CD14-positive monocyte (primary cell): Measurements from ENCODE around the gene FAM50A. TPM values are rescaled to one million over a fixed set of nuclear protein-coding genes. Genes with fewer than 3 reads are reported as not detected.

Experiments
- DNase-seq, 3 donors: peaks; one replicate each; pipeline ENCODE4 v3.0.0-alpha.2; 2011 to 2022
- H2AFZ ChIP-seq: 2 replicates; pipeline ENCODE4 v1.6.0; 2012; ENCODE audit warnings: mild to moderate bottlenecking, low read depth, low read length, inconsistent platforms; ENCODE audit not compliant: insufficient read depth, poor library complexity, severe bottlenecking
- H3K27ac ChIP-seq, 2 donors: 1 replicate in 1 of 2; 2 replicates in 1 of 2; pipeline ENCODE4 v1.5.1; 2012 to 2013; ENCODE audit warnings: low read length in 2 of 2, control low read depth in 1 of 2, inconsistent platforms in 1 of 2, low read depth in 1 of 2, mild to moderate bottlenecking in 1 of 2
- H3K27me3 ChIP-seq, 2 donors: one replicate each; pipeline versions ENCODE4 v1.6.0 to v1.6.1; 2011 to 2013; ENCODE audit warnings: low read length in 2 of 2; ENCODE audit not compliant: control insufficient read depth in 2 of 2, insufficient read depth in 2 of 2
- H3K36me3 ChIP-seq, 2 donors: replicated peaks in 1 of 2; 1 replicate in 1 of 2; 2 replicates in 1 of 2; pipeline versions ENCODE4 v1.5.1 to v1.6.1; 2012 to 2013; ENCODE audit warnings: low read length in 2 of 2, control low read depth in 1 of 2, inconsistent platforms in 1 of 2, mild to moderate bottlenecking in 1 of 2; ENCODE audit not compliant: insufficient read depth in 2 of 2, control insufficient read depth in 1 of 2
- H3K4me1 ChIP-seq, 2 donors: 1 replicate in 1 of 2; 2 replicates in 1 of 2; pipeline versions ENCODE4 v1.5.1 to v1.6.1; 2012 to 2013; ENCODE audit warnings: low read length in 2 of 2, control low read depth in 1 of 2, inconsistent platforms in 1 of 2, mild to moderate bottlenecking in 1 of 2, moderate library complexity in 1 of 2; ENCODE audit not compliant: insufficient read depth in 2 of 2, control insufficient read depth in 1 of 2
- H3K4me2 ChIP-seq: replicated peaks from 2 replicates; pipeline ENCODE3; 2012; ENCODE audit warnings: low read length, moderate library complexity, mild to moderate bottlenecking; ENCODE audit not compliant: poor library complexity, severe bottlenecking; ENCODE audit errors: extremely low read depth
- H3K4me3 ChIP-seq, 3 experiments: fragments of 200-600 bp in 1 of 3; sonication (generic) in 1 of 3; replicated peaks in 1 of 3; 1 replicate in 2 of 3; 2 replicates in 1 of 3; pipeline ENCODE4 v1.5.1; 2011 to 2013; ENCODE audit warnings: low read length in 3 of 3, mild to moderate bottlenecking in 3 of 3, control low read depth in 2 of 3, low read depth in 2 of 3, inconsistent platforms in 1 of 3, moderate library complexity in 1 of 3
- H3K79me2 ChIP-seq: 2 replicates; pipeline ENCODE4 v1.6.0; 2012; ENCODE audit warnings: mild to moderate bottlenecking, control low read depth, inconsistent platforms, low read length, moderate library complexity; ENCODE audit not compliant: insufficient read depth
- H3K9ac ChIP-seq: 2 replicates; pipeline ENCODE4 v1.6.0; 2017; ENCODE audit warnings: low read length, mild to moderate bottlenecking; ENCODE audit not compliant: insufficient read depth, poor library complexity, severe bottlenecking
- H3K9me3 ChIP-seq, 2 donors: replicated peaks in 1 of 2; 1 replicate in 1 of 2; 2 replicates in 1 of 2; pipeline versions ENCODE4 v1.5.1 to v1.6.1; 2012 to 2013; ENCODE audit warnings: low read length in 2 of 2, control low read depth in 1 of 2; ENCODE audit not compliant: control insufficient read depth in 1 of 2, insufficient read depth in 1 of 2
- H4K20me1 ChIP-seq: 2 replicates; pipeline ENCODE4 v1.6.0; 2012; ENCODE audit warnings: mild to moderate bottlenecking, low read length, control low read depth, moderate library complexity; ENCODE audit not compliant: insufficient read depth
- H3K27ac Mint-ChIP-seq, 7 donors: one replicate each; pipeline ENCODE4 v1.8.0; 2020; ENCODE audit warnings: mild to moderate bottlenecking in 7 of 7, mixed read lengths in 7 of 7, moderate library complexity in 6 of 7, inconsistent platforms in 2 of 7
- H3K27me3 Mint-ChIP-seq, 3 donors: one replicate each; pipeline ENCODE4 v1.8.0; 2021 to 2022; ENCODE audit warnings: low read depth in 3 of 3, mild to moderate bottlenecking in 3 of 3, mixed read lengths in 3 of 3, moderate library complexity in 3 of 3, inconsistent platforms in 1 of 3
- H3K36me3 Mint-ChIP-seq, 2 donors: one replicate each; pipeline ENCODE4 v1.8.0; 2020; ENCODE audit warnings: mixed read lengths in 2 of 2, inconsistent platforms in 1 of 2, mild to moderate bottlenecking in 1 of 2
- H3K4me1 Mint-ChIP-seq: one replicate; pipeline ENCODE4 v1.8.0; 2020; ENCODE audit warnings: mild to moderate bottlenecking, mixed read lengths
- H3K4me3 Mint-ChIP-seq, 2 donors: one replicate each; pipeline ENCODE4 v1.8.0; 2020; ENCODE audit warnings: mild to moderate bottlenecking in 2 of 2, mixed read lengths in 2 of 2, moderate library complexity in 1 of 2
- H3K9me3 Mint-ChIP-seq, 7 donors: one replicate each; pipeline ENCODE4 v1.8.0; 2020 to 2022; ENCODE audit warnings: mixed read lengths in 7 of 7, mild to moderate bottlenecking in 6 of 7, moderate library complexity in 6 of 7, inconsistent platforms in 2 of 7
- CTCF ChIP-seq: fragments of 200-600 bp; IDR thresholded peaks from one replicate; pipeline ENCODE4 v1.8.0; 2022; ENCODE audit warnings: antibody characterized with exemption, mild to moderate bottlenecking
- WGBS: methylation state at CpG from one replicate; pipeline ENCODE4 v1.1.5; 2013; ENCODE audit warnings: missing lambda C conversion rate; ENCODE audit not compliant: insufficient coverage; 5-methylcytosine and 5-hydroxymethylcytosine counted together
- intact Hi-C, 2 donors: fragments of 100-400 bp; cut with micrococcal nuclease; formaldehyde crosslinking; loops; one replicate each; pipeline versions ENCODE4 v1.15.0 to v1.15.1; 2023
- polyA plus RNA-seq, 3 donors: library from polyadenylated mRNA; depleted of rRNA in 1 of 3; unstranded in 2 of 3; stranded (reverse) in 1 of 3; fragments of 300-500 nt in 2 of 3; fragments of >200 nt in 1 of 3; fragmentation: Illumina TruSeq in 2 of 3; gene quantifications; 1 replicate in 2 of 3; 2 replicates in 1 of 3; pipeline ENCODE4 v1.2.3, GENCODE V29; 2012 to 2021

FAM50A gene
- polyA plus RNA-seq, 3 donors = 23.9 to 88.9 (median 46.4) TPM

- H3K4me1 Mint-ChIP-seq = no peaks in the 10 kb centered on the region
- Histone ChIP-seq H4K20me1 (no peaks in the 10 kb centered on the region), H3K79me2 (no peaks in the 10 kb centered on the region), H3K9me3 (peaks cover 0 to 4% of the 10 kb centered on the region in 2 donors), H2AFZ (no peak overlapping the region), H3K9ac (no peak overlapping the region), H3K4me2 (no peak overlapping the region), H3K27me3 (no peaks in the 10 kb centered on the region), H3K4me3 (no peak overlapping the region), H3K36me3 (no peaks in the 10 kb centered on the region), H3K27ac (no peak overlapping the region), H3K4me1 (no peaks in the 10 kb centered on the region)
- H3K4me3 Mint-ChIP-seq = no peak overlapping the region
- H3K36me3 Mint-ChIP-seq = no peaks in the 10 kb centered on the region
- DNase-seq = no peak
- TF ChIP-seq CTCF = no peak
- WGBS = 96% methylated on average over 15 of the region's 23 CpGs
- peaks cover 0 to 7% (median 0%) of the 10 kb centered on the region in 7 donors for H3K9me3 Mint-ChIP-seq
- H3K27me3 Mint-ChIP-seq = peaks cover 0 to 6% (median 2%) of the 10 kb centered on the region in 3 donors
- intact Hi-C loops = no loop called here
- no peak overlapping the region for H3K27ac Mint-ChIP-seq
Measured at GRCh38 chrX:154468217-154468616, 24.3 kb downstream of the FAM50A start.

DNA sequence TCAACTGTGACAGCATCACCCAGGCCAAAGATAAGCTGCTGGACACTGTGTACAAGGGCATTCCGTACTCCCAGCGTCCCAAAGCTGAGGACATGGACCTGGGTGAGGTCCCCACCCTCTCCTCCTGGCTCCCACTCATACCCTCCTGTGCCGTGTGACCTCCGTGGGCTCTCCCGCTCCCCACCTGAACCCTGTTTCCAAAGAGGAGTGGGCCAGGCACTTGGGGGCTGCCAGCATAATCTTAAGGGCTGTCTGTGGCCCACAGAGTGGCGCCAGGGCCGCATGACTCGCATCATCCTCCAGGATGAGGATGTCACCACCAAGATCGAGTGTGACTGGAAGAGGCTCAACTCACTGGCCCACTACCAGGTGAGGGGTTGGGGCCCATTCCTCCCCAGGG, 25.2 kb downstream of the FAM50A start:
- H2AFZ ChIP-seq = no peak overlapping the region
- no peaks in the 10 kb centered on the region for H4K20me1 ChIP-seq
- no peaks in the 10 kb centered on the region for H3K4me1 ChIP-seq
- Mint-ChIP-seq H3K36me3 (no peaks in the 10 kb centered on the region), H3K27me3 (peaks cover 0 to 6% (median 2%) of the 10 kb centered on the region in 3 donors), H3K4me1 (no peaks in the 10 kb centered on the region), H3K27ac (no peak overlapping the region), H3K9me3 (peaks cover 0 to 7% (median 0%) of the 10 kb centered on the region in 7 donors), H3K4me3 (no peak overlapping the region)
- no peaks in the 10 kb centered on the region for H3K79me2 ChIP-seq
- H3K36me3 ChIP-seq = no peaks in the 10 kb centered on the region
- H3K9ac ChIP-seq = no peak overlapping the region
- no peak for TF ChIP-seq CTCF
- no peak overlapping the region for H3K27ac ChIP-seq
- WGBS = no CpG with 5 or more reads among the region's 9 CpGs
- DNase-seq = no peak
- H3K4me2 ChIP-seq = no peak overlapping the region
- peaks cover 0 to 4% of the 10 kb centered on the region in 2 donors for H3K9me3 ChIP-seq
- intact Hi-C loops = no loop called here
- no peak overlapping the region for H3K4me3 ChIP-seq
- H3K27me3 ChIP-seq = no peaks in the 10 kb centered on the region
